Adrenal gland (tissue), 5 donors: ENCODE results near the gene GCNT2.

Experiments
- POLR2A ChIP-seq, 2 donors: fragments of 450-650 bp; IDR thresholded peaks; one replicate each; pipeline ENCODE4 v1.6.1; 2017; ENCODE audit warnings: antibody characterized with exemption in 2 of 2, mild to moderate bottlenecking in 2 of 2, moderate library complexity in 1 of 2
- TF ChIP-seq, protein P1 (sequence below), 6 experiments: fragments of 450-650 bp in 4 of 6; fragments of 200-600 bp in 2 of 6; sonication (generic) in 1 of 6; IDR thresholded peaks; 1 replicate in 5 of 6; 2 replicates in 1 of 6; pipeline versions ENCODE4 v1.5.1 to v1.8.0; 2016 to 2021; ENCODE audit warnings: antibody characterized with exemption in 6 of 6, mild to moderate bottlenecking in 2 of 6, moderate library complexity in 1 of 6
- donor health status: DM: no; HTN: no; CAD: no.

- TF ChIP-seq, protein P1, sequence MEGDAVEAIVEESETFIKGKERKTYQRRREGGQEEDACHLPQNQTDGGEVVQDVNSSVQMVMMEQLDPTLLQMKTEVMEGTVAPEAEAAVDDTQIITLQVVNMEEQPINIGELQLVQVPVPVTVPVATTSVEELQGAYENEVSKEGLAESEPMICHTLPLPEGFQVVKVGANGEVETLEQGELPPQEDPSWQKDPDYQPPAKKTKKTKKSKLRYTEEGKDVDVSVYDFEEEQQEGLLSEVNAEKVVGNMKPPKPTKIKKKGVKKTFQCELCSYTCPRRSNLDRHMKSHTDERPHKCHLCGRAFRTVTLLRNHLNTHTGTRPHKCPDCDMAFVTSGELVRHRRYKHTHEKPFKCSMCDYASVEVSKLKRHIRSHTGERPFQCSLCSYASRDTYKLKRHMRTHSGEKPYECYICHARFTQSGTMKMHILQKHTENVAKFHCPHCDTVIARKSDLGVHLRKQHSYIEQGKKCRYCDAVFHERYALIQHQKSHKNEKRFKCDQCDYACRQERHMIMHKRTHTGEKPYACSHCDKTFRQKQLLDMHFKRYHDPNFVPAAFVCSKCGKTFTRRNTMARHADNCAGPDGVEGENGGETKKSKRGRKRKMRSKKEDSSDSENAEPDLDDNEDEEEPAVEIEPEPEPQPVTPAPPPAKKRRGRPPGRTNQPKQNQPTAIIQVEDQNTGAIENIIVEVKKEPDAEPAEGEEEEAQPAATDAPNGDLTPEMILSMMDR (IDR thresholded peaks at IDR 0.05) = no peak
- no peak for TF ChIP-seq POLR2A (IDR thresholded peaks at IDR 0.05)
Measured at GRCh38 chr6:10485406-10485805, 35.7 kb upstream of the GCNT2 start.
